WTC11 (cell line): ENCODE results near the gene PARP12. TPM values are rescaled to one million over a fixed set of nuclear protein-coding genes. Genes with fewer than 3 reads are reported as not detected.

ENCODE experiments used
- ATAC-seq: fragments of 200-7000 bp; cut with Tn5 transposase; 2 replicates; pipeline ENCODE4 v1.10.0; 2021; ENCODE audit warnings: mild to moderate bottlenecking, moderate library complexity
- CTCF ChIA-PET: fragments of 300-600 bp; sonication (Branson Sonifier 250); formaldehyde crosslinking; loops from one replicate; lab custom pipeline; 2021; ENCODE audit warnings: antibody characterized with exemption; lab: Charles Lee
- POLR2A ChIA-PET: fragments of 350-600 bp; sonication (Branson Sonifier 250); formaldehyde crosslinking; loops from one replicate; lab custom pipeline; 2021; ENCODE audit warnings: antibody characterized with exemption; lab: Charles Lee
- DNase-seq: peaks from one replicate; pipeline ENCODE4 v3.0.0; 2021; ENCODE audit warnings: low spot score
- H3K27ac Mint-ChIP-seq: 2 replicates; pipeline ENCODE4 v1.8.0; 2021; ENCODE audit warnings: mixed read lengths
- H3K27me3 Mint-ChIP-seq: 2 replicates; pipeline ENCODE4 v1.8.0; 2021; ENCODE audit warnings: low read depth, mild to moderate bottlenecking, moderate library complexity, mixed read lengths
- H3K36me3 Mint-ChIP-seq: 2 replicates; pipeline ENCODE4 v1.8.0; 2021; ENCODE audit warnings: mixed read lengths
- H3K4me1 Mint-ChIP-seq: 2 replicates; pipeline ENCODE4 v1.8.0; 2022; ENCODE audit warnings: mixed read lengths
- H3K4me3 Mint-ChIP-seq: 2 replicates; pipeline ENCODE4 v1.8.0; 2021; ENCODE audit warnings: mild to moderate bottlenecking, moderate library complexity, mixed read lengths
- H3K9me3 Mint-ChIP-seq: 2 replicates; pipeline ENCODE4 v1.8.0; 2021; ENCODE audit warnings: mixed read lengths
- GTF2I ChIP-seq: fragments of 250-450 bp; sonication (Bioruptor Pico); conservative IDR thresholded peaks from 2 replicates; pipeline ENCODE4 v1.4.0; 2021; ENCODE audit warnings: mild to moderate bottlenecking
- SP1 ChIP-seq: sonication (generic); formaldehyde crosslinking; conservative IDR thresholded peaks from 2 replicates; pipeline ENCODE4 v1.8.1; 2022; ENCODE audit warnings: missing genetic modification reagents
- total RNA-seq: library from RNA; stranded (reverse); gene quantifications from 3 replicates; pipeline ENCODE4 v1.2.3, GENCODE V29; 2021
- TF ChIP-seq, protein P1 (sequence below): sonication (generic); formaldehyde crosslinking; IDR thresholded peaks from 2 replicates; pipeline ENCODE4 v1.8.0; 2023; ENCODE audit warnings: missing genetic modification reagents

Gene PARP12
- total RNA-seq, 1 experiment from 2014 or later, result 9.1 TPM

DNA sequence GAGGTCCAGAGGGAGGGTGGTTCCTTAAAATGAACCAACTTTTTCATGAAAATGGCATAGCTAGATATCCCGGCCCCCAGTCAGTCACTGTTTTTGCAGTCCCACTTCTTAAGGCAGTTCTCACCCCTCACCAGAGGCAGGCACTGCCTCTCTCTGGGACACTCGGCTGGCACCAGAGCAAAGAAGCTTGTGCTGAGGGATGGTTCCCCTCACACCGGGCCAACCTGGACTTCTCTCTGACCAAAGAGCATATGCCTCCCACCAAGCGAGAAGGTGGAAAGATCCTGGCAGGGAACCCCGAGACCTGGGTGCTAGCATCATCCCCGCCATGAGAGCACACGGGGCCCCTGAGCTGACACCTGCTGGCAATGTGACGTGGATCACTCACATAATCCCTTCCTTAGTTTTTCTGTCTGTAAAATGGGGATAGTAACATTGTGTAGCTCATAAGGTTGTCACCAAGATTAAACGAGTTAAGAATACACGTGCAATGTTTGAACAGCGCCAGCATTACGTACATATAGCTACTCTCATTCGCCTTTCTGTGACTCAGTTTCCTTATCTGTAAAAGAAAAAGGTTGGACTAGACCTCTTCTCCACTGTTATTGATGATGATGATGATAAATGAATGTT lies 88.5 kb downstream of the PARP12 start:
- H3K4me3 Mint-ChIP-seq, result no peak overlapping the region
- H3K27me3 Mint-ChIP-seq, result peaks cover 18% of the 10 kb centered on the region
- peaks cover 73% of the 10 kb centered on the region for H3K4me1 Mint-ChIP-seq
- no peak for DNase-seq
- ATAC-seq, result no peak; the same call in 1 of the 2 replicates
- TF ChIP-seq GTF2I (CRISPR knock-in tag), result peak; percentile 47; the same call in 1 of the 2 replicates
- no peak for TF ChIP-seq SP1 (CRISPR knock-in tag)
- TF ChIP-seq, protein P1, sequence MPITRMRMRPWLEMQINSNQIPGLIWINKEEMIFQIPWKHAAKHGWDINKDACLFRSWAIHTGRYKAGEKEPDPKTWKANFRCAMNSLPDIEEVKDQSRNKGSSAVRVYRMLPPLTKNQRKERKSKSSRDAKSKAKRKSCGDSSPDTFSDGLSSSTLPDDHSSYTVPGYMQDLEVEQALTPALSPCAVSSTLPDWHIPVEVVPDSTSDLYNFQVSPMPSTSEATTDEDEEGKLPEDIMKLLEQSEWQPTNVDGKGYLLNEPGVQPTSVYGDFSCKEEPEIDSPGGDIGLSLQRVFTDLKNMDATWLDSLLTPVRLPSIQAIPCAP (CRISPR knock-in tag), result no peak
- no peak overlapping the region for H3K27ac Mint-ChIP-seq
- POLR2A ChIA-PET, result no interaction called here
- no peaks in the 10 kb centered on the region for H3K9me3 Mint-ChIP-seq
- CTCF ChIA-PET, result interaction anchor here (0.7 to 1.6 kb wide), 3 partner anchors 138 to 356 kb away, joined by 3 to 4 read pairs (median 4); no protein-coding TSS in a partner anchor
- no peaks in the 10 kb centered on the region for H3K36me3 Mint-ChIP-seq

Other genes starting within 250 kb of the PARP12 start
- gene TBXAS1, start 233.7 kb downstream of the PARP12 start, total RNA-seq, result 0.82 to 2.6 TPM (median 2.3 TPM) in 3 replicates
- 11.4 to 12.4 TPM (median 12.2 TPM) in 3 replicates for gene KDM7A, start 114.0 kb upstream of the PARP12 start, total RNA-seq